Cardiac muscle cell (in vitro differentiated cells and primary cell): ENCODE results near the gene AIDA. TPM values are rescaled to one million over a fixed set of nuclear protein-coding genes. Genes with fewer than 3 reads are reported as not detected.
"Not testable (repeated sequence)": the region's sequence is repeated elsewhere in the genome, so short reads cannot be mapped to it uniquely, and the experiment has no call there.

ENCODE experiments used
- DNase-seq, 2 donors: peaks; one replicate each; pipeline versions ENCODE4 v3.0.0 to v3.0.0-alpha.2; 2010 to 2017; ENCODE audit warnings: low read depth in 1 of 2, low spot score in 1 of 2
- H3K27ac ChIP-seq: fragments of 200-600 bp; sonication (generic); 2 replicates; pipeline ENCODE4 v1.5.1; 2016
- H3K27me3 ChIP-seq: fragments of 200-600 bp; sonication (generic); 2 replicates; pipeline ENCODE4 v1.6.0; 2016; ENCODE audit warnings: control low read depth
- H3K36me3 ChIP-seq: fragments of 200-600 bp; sonication (generic); 2 replicates; pipeline ENCODE4 v1.5.1; 2016; ENCODE audit warnings: control low read depth
- H3K4me1 ChIP-seq: fragments of 200-600 bp; sonication (generic); 2 replicates; pipeline ENCODE4 v1.8.1; 2017; ENCODE audit warnings: low read depth, mild to moderate bottlenecking, mixed run types
- H3K4me3 ChIP-seq: fragments of 200-600 bp; sonication (generic); 2 replicates; pipeline ENCODE4 v1.5.1; 2016; ENCODE audit warnings: mild to moderate bottlenecking
- H3K9me3 ChIP-seq: fragments of 200-600 bp; sonication (generic); 2 replicates; pipeline ENCODE4 v1.5.1; 2017; ENCODE audit warnings: low read depth, mild to moderate bottlenecking, control low read depth
- polyA plus RNA-seq: library from polyadenylated mRNA; unstranded; fragments of >200 nt; fragmentation: Nextera tagmentation; extraction: Ambion mirVana; gene quantifications from 2 replicates; pipeline ENCODE4 v1.2.1, GENCODE V29; 2016
- total RNA-seq: library from RNA; depleted of rRNA; stranded (reverse); fragments of >200 nt; gene quantifications from 2 replicates; pipeline ENCODE4 v1.2.3, GENCODE V29; 2016
- TF ChIP-seq, protein P1 (sequence below): IDR thresholded peaks from 2 replicates; pipeline ENCODE4 v1.5.1; 2012; ENCODE audit warnings: low read depth, mild to moderate bottlenecking, low read length

AIDA gene
- total and polyA plus RNA-seq, 2 experiments from 2014 or later = 16.7 to 28.7 TPM

GRCh38 chr1:222751255-222751654 is 39.0 kb upstream of the AIDA start:
- H3K9me3 ChIP-seq = no peaks in the 10 kb centered on the region
- no peaks in the 10 kb centered on the region for H3K4me1 ChIP-seq
- DNase-seq = no peak
- H3K27ac ChIP-seq = no peak overlapping the region
- TF ChIP-seq, protein P1, sequence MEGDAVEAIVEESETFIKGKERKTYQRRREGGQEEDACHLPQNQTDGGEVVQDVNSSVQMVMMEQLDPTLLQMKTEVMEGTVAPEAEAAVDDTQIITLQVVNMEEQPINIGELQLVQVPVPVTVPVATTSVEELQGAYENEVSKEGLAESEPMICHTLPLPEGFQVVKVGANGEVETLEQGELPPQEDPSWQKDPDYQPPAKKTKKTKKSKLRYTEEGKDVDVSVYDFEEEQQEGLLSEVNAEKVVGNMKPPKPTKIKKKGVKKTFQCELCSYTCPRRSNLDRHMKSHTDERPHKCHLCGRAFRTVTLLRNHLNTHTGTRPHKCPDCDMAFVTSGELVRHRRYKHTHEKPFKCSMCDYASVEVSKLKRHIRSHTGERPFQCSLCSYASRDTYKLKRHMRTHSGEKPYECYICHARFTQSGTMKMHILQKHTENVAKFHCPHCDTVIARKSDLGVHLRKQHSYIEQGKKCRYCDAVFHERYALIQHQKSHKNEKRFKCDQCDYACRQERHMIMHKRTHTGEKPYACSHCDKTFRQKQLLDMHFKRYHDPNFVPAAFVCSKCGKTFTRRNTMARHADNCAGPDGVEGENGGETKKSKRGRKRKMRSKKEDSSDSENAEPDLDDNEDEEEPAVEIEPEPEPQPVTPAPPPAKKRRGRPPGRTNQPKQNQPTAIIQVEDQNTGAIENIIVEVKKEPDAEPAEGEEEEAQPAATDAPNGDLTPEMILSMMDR = no peak
- no peak overlapping the region for H3K4me3 ChIP-seq
- H3K36me3 ChIP-seq = no peaks in the 10 kb centered on the region
- no peaks in the 10 kb centered on the region for H3K27me3 ChIP-seq

- H3K4me3 ChIP-seq = no peak overlapping the region
- TF ChIP-seq, protein P1 = no peak
- H3K27ac ChIP-seq = no peak overlapping the region
- DNase-seq = no peak
- H3K27me3 ChIP-seq = no peaks in the 10 kb centered on the region
- H3K4me1 ChIP-seq = no peaks in the 10 kb centered on the region
- H3K9me3 ChIP-seq = no peaks in the 10 kb centered on the region
- no peaks in the 10 kb centered on the region for H3K36me3 ChIP-seq
Measured at GRCh38 chr1:222750651-222751050, 38.4 kb upstream of the AIDA start.

GRCh38 chr1:222749927-222750326 is 37.6 kb upstream of the AIDA start:
- no peak overlapping the region for H3K4me3 ChIP-seq
- TF ChIP-seq, protein P1 = no peak
- H3K27ac ChIP-seq = no peak overlapping the region
- no peaks in the 10 kb centered on the region for H3K36me3 ChIP-seq
- H3K9me3 ChIP-seq = no peaks in the 10 kb centered on the region
- no peaks in the 10 kb centered on the region for H3K27me3 ChIP-seq
- no peaks in the 10 kb centered on the region for H3K4me1 ChIP-seq
- DNase-seq = no peak

GRCh38 chr1:222741630-222742457 is 29.6 kb upstream of the AIDA start:
- not testable (repeated sequence) for H3K4me1 ChIP-seq, DNase-seq, H3K9me3 ChIP-seq, H3K36me3 ChIP-seq, H3K27ac ChIP-seq, H3K27me3 ChIP-seq, H3K4me3 ChIP-seq

DNA sequence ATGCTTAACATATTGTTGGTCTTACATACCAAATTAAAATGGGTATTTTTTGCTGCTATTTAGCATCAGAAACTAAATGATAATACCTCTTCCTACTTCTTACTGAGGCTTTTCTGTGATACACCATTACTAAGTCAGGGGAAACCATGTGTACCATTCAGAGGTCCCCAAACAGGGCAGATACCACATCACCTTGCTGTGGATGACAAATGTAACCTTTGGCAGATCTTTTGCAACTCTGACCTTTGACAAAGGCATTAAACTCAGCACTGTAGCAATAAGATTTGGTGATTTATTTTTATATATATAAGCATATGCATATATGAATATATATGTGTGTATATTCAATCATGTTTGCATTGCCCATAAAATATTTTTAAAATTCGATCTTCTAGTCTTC is 27.6 kb upstream of the AIDA start:
- no peaks in the 10 kb centered on the region for H3K9me3 ChIP-seq

GRCh38 chr1:222739465-222739864 is 27.2 kb upstream of the AIDA start:
- Histone ChIP-seq H3K4me3 (no peak overlapping the region), H3K4me1 (no peaks in the 10 kb centered on the region), H3K27ac (no peak overlapping the region), H3K9me3 (no peaks in the 10 kb centered on the region), H3K27me3 (no peaks in the 10 kb centered on the region), H3K36me3 (peaks cover 11% of the 10 kb centered on the region)
- TF ChIP-seq, protein P1 = no peak
- DNase-seq = no peak

More for the DNA sequence above, 27.6 kb upstream of the AIDA start:
- Histone ChIP-seq H3K4me3 (no peak overlapping the region), H3K27ac (no peak overlapping the region), H3K36me3 (peaks cover 8% of the 10 kb centered on the region), H3K4me1 (no peaks in the 10 kb centered on the region), H3K27me3 (no peaks in the 10 kb centered on the region)
- TF ChIP-seq, protein P1 = no peak
- DNase-seq = no peak
